Measurements from ENCODE around the gene CHAT. TPM values are rescaled to one million over a fixed set of nuclear protein-coding genes. Genes with fewer than 3 reads are reported as not detected.

The CHAT gene
- total RNA-seq, 1 donor from 2014 or later: not detected

DNA sequence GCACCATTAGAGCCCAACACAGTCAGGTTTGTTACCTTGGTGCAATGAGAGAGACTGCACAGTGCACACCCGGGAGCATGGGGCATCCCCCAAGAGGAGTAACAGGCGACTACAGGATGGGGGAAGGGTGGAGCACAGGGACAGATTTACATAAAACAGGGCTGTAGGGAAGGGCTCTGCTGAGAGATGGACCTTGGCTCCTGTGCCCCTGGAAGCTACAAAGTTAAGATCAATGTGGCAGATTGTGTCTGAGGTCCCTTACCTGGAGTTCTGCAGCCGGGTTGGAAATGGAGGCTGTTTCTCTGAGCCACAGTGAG, 17.4 kb upstream of the CHAT start:
- Histone ChIP-seq H3K27ac (no peak overlapping the region), H4K20me1 (ENCODE audit: low read depth) (no peaks in the 10 kb centered on the region), H3K9me3 (ENCODE audit: low read depth) (no peaks in the 10 kb centered on the region), H3K4me1 (no peaks in the 10 kb centered on the region), H3K4me2 (no peak overlapping the region), H3K4me3 (no peak overlapping the region), H3K79me2 (ENCODE audit: low read depth) (no peaks in the 10 kb centered on the region), H3K36me3 (no peaks in the 10 kb centered on the region), H3K9ac (no peak overlapping the region), H2AFZ (replicated peaks) (no peak overlapping the region), H3F3A (ENCODE audit: low read depth) (no peaks in the 10 kb centered on the region), H3K27me3 (no peaks in the 10 kb centered on the region)
- H3K27me3 Mint-ChIP-seq (ENCODE audit: insufficient read depth, low read depth): peaks cover 14% of the 10 kb centered on the region
- DNase-seq (ENCODE audit: low spot score): no peak
- peak overlapping the region; percentile 10 for H3K4me3 Mint-ChIP-seq
- H3K36me3 Mint-ChIP-seq: no peaks in the 10 kb centered on the region
- TF ChIP-seq EZH2phosphoT487 (IDR thresholded peaks at IDR 0.05): no peak
- TF ChIP-seq CTCF (IDR thresholded peaks at IDR 0.05): no peak
- no peak for TF ChIP-seq EZH2 (IDR thresholded peaks at IDR 0.05)
- H3K4me1 Mint-ChIP-seq: peaks cover 5% of the 10 kb centered on the region
- no peak overlapping the region for H3K27ac Mint-ChIP-seq
- no peaks in the 10 kb centered on the region for H3K9me3 Mint-ChIP-seq

DNA sequence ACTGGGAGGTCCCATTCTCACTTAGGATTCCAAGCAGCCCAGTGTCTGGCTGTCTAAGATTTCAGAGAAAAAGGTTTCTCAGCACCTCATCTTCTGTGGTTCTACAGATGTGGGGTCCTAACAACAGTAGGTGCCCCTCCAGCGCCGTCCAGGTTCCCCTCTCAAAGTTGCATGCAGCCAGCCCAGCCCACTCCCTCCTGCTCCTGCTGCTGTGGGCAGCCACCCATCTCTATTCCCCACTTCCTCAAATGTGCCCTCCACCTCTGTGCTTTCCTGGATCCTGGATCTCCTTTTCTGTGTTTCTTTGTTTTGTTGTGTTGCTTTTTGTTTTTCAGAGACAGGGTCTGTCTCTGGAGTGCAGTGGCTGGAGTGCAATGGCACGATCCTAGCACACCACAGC, 17.0 kb upstream of the CHAT start:
- H3K36me3 ChIP-seq: no peaks in the 10 kb centered on the region
- Mint-ChIP-seq H3K36me3 (no peaks in the 10 kb centered on the region), H3K27me3 (ENCODE audit: insufficient read depth, low read depth) (peaks cover 14% of the 10 kb centered on the region), H3K4me1 (peaks cover 5% of the 10 kb centered on the region), H3K9me3 (no peaks in the 10 kb centered on the region), H3K4me3 (no peak overlapping the region), H3K27ac (no peak overlapping the region)
- no peaks in the 10 kb centered on the region for H3F3A ChIP-seq (ENCODE audit: low read depth)
- TF ChIP-seq EZH2phosphoT487 (IDR thresholded peaks at IDR 0.05): no peak
- no peak for TF ChIP-seq CTCF (IDR thresholded peaks at IDR 0.05)
- no peak for TF ChIP-seq EZH2 (IDR thresholded peaks at IDR 0.05)
- H3K27me3 ChIP-seq: peaks cover under 1% of the 10 kb centered on the region
- no peak overlapping the region for H3K9ac ChIP-seq
- no peaks in the 10 kb centered on the region for H3K4me1 ChIP-seq
- no peak overlapping the region for H3K4me3 ChIP-seq
- DNase-seq (ENCODE audit: low spot score): no peak
- no peak overlapping the region for H3K27ac ChIP-seq
- H3K9me3 ChIP-seq (ENCODE audit: low read depth): no peaks in the 10 kb centered on the region
- H3K79me2 ChIP-seq (ENCODE audit: low read depth): no peaks in the 10 kb centered on the region
- H4K20me1 ChIP-seq (ENCODE audit: low read depth): no peaks in the 10 kb centered on the region
- no peak overlapping the region for H2AFZ ChIP-seq (replicated peaks)
- H3K4me2 ChIP-seq: no peak overlapping the region

DNA sequence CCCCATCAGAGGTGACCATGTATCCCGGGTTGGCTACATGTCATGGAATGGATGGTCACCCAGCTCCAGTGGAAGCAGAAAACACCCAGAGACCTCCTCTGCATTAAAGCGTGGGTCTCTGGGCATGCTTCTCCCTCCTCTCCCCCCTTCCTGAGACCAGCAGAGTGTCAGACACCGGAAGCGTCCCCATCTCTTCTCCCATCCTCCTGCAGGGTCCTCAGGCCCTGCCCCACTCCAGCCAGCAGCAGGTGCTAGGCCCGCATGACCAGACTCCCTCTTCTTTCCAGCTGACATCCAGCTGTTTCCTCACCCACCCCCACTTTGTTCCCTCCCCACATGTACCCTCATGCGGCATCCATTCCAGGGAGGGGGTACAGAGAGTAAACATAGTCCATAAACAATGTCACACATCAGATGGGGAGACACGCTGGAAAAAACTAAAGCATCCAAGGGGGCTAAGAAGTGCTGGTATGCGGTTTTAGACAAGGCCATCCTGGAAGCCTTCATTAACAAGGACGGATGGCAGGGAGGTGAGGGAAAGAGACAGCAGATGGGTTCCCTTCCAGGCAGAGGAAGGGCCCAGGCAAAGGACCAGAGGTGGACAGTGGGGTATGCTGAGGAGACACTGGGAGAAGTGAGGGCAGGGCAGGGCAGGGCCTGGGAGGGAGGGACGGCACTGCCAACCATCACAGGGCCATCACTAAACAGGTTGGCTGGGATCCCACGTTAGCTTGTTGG, 16.2 kb upstream of the CHAT start:
- no peak overlapping the region for H3K27ac ChIP-seq
- no peak overlapping the region for H3K9ac ChIP-seq
- no peaks in the 10 kb centered on the region for H3K79me2 ChIP-seq (ENCODE audit: low read depth)
- DNase-seq (ENCODE audit: low spot score): no peak
- no peaks in the 10 kb centered on the region for H3K9me3 ChIP-seq (ENCODE audit: low read depth)
- H3K36me3 ChIP-seq: no peaks in the 10 kb centered on the region
- H3K4me3 ChIP-seq: no peak overlapping the region
- Mint-ChIP-seq H3K36me3 (no peaks in the 10 kb centered on the region), H3K27me3 (ENCODE audit: insufficient read depth, low read depth) (peaks cover 15% of the 10 kb centered on the region), H3K4me3 (no peak overlapping the region), H3K27ac (no peak overlapping the region), H3K4me1 (peaks cover 5% of the 10 kb centered on the region), H3K9me3 (no peaks in the 10 kb centered on the region)
- no peaks in the 10 kb centered on the region for H4K20me1 ChIP-seq (ENCODE audit: low read depth)
- no peak overlapping the region for H2AFZ ChIP-seq (replicated peaks)
- peaks cover 8% of the 10 kb centered on the region for H3K27me3 ChIP-seq
- no peak overlapping the region for H3K4me2 ChIP-seq
- TF ChIP-seq EZH2phosphoT487 (IDR thresholded peaks at IDR 0.05) (no peak), CTCF (IDR thresholded peaks at IDR 0.05) (no peak), EZH2 (IDR thresholded peaks at IDR 0.05) (no peak)
- no peaks in the 10 kb centered on the region for H3F3A ChIP-seq (ENCODE audit: low read depth)
- no peaks in the 10 kb centered on the region for H3K4me1 ChIP-seq
